Muscle of leg (tissue), 11 donors: Measurements from ENCODE around the gene IRF2. TPM values are rescaled to one million over a fixed set of nuclear protein-coding genes. Genes with fewer than 3 reads are reported as not detected.

Experiments
- DNase-seq: peaks from one replicate; pipeline ENCODE4 v3.0.0; 2013
- H3K27ac ChIP-seq: one replicate; pipeline ENCODE4 v1.5.1; 2013; ENCODE audit warnings: mild to moderate bottlenecking, low read length, control low read depth
- H3K27me3 ChIP-seq: one replicate; pipeline ENCODE4 v1.6.1; 2013; ENCODE audit warnings: low read length; ENCODE audit not compliant: control insufficient read depth, insufficient read depth
- H3K36me3 ChIP-seq: one replicate; pipeline ENCODE4 v1.6.1; 2013; ENCODE audit warnings: low read length; ENCODE audit not compliant: control insufficient read depth, insufficient read depth
- H3K4me1 ChIP-seq: one replicate; pipeline ENCODE4 v1.6.1; 2013; ENCODE audit warnings: low read length; ENCODE audit not compliant: control insufficient read depth, insufficient read depth
- H3K4me3 ChIP-seq: one replicate; pipeline ENCODE4 v1.5.1; 2013; ENCODE audit warnings: low read length, control low read depth
- H3K9me3 ChIP-seq: replicated peaks from 2 replicates; pipeline ENCODE4 v1.6.1; 2013; ENCODE audit warnings: low read depth, low read length; ENCODE audit not compliant: control insufficient read depth
- WGBS: methylation state at CpG from one replicate; pipeline ENCODE4 v1.1.5; 2013; ENCODE audit warnings: missing lambda C conversion rate; ENCODE audit not compliant: insufficient coverage; 5-methylcytosine and 5-hydroxymethylcytosine counted together
- polyA plus RNA-seq, 8 donors: library from polyadenylated mRNA; unstranded; fragments of 120-200 nt; gene quantifications; one replicate each; pipeline versions ENCODE4 v1.2.1 to v1.2.3, GENCODE V29; 2013; ENCODE audit warnings: inconsistent platforms in 1 of 8, low replicate concordance in 1 of 8; ENCODE audit not compliant: insufficient read length in 8 of 8, insufficient read depth in 1 of 8
- total RNA-seq: library from RNA; stranded (reverse); fragments of 120-200 nt; gene quantifications from one replicate; pipeline ENCODE4 v1.2.4, GENCODE V29; 2013

The IRF2 gene
- total and polyA plus RNA-seq, 9 donors: 14.8 to 19.4 (median 17.7) TPM

- no peaks in the 10 kb centered on the region for H3K9me3 ChIP-seq
- no peaks in the 10 kb centered on the region for H3K36me3 ChIP-seq
- peak overlapping the region; percentile 23 for H3K27ac ChIP-seq
- no peaks in the 10 kb centered on the region for H3K4me1 ChIP-seq
- H3K4me3 ChIP-seq: no peak overlapping the region
- WGBS: 96% methylated on average over 4 of the region's 12 CpGs
- DNase-seq: no peak
- H3K27me3 ChIP-seq: no peaks in the 10 kb centered on the region
Observed at GRCh38 chr4:184371390-184371787, 103.0 kb downstream of the IRF2 start.

DNA sequence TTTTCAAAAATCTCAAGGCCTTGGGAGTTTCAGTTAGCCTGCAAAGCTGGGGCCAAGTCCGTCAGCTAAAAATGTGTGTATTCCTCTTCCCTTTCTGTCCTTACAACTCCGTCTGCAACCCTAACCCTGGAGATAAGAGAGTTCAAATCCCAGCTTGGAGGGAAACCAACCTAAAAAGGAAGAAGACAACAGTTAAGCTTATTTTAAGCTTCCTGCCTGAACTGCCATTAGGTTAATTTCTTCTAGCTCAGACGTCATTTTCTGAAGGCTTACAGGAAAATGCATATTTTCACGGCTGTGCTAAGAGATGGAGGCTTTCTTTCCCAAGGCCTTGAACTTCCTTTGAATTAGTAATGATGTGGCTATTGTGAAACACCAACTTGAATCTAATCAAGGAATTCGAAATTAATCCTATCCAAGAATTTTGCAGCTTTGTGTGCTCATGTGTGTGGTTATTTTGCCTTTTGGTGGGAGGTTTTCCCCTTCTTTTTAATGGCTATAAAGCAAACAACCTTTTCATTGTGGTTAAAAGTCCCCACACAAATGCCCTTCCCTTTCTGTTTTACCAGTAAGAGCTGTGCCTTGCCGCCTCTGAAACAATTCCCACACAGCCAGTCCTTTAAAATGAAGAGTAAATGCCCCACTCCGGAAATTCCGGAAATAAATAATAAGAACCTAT lies 103.5 kb downstream of the IRF2 start:
- H3K4me3 ChIP-seq: no peak overlapping the region
- H3K27me3 ChIP-seq: no peaks in the 10 kb centered on the region
- 59% methylated on average over 4 of the region's 8 CpGs for WGBS
- H3K36me3 ChIP-seq: no peaks in the 10 kb centered on the region
- H3K27ac ChIP-seq: peak overlapping the region; percentile 23
- no peaks in the 10 kb centered on the region for H3K4me1 ChIP-seq
- no peaks in the 10 kb centered on the region for H3K9me3 ChIP-seq
- no peak for DNase-seq

DNA sequence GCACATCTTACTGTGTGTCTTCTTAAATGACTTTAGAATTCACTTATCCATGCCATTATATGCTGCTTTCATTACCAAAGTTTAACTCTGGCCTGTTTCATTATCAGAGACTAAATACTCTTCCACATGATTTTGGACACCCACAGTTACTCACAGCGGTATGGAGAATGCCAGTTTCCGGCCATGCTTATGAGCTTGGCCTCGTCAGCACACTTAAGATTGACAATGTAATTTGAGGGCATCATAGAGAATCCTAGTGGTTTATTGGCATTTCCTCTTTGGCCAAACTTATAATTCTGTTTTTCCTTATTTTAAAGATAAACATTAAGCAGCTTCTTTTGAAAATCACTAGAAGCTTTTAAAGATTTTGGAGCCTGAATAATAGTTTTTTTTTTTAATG lies 104.5 kb downstream of the IRF2 start:
- DNase-seq: no peak
- Histone ChIP-seq H3K4me3 (no peak overlapping the region), H3K9me3 (no peaks in the 10 kb centered on the region), H3K4me1 (no peaks in the 10 kb centered on the region), H3K27ac (no peak overlapping the region), H3K27me3 (no peaks in the 10 kb centered on the region), H3K36me3 (no peaks in the 10 kb centered on the region)
- no CpG with 5 or more reads among the region's 3 CpGs for WGBS

GRCh38 chr4:184368731-184369130 lies 105.6 kb downstream of the IRF2 start:
- no peaks in the 10 kb centered on the region for H3K27me3 ChIP-seq
- no peaks in the 10 kb centered on the region for H3K36me3 ChIP-seq
- H3K9me3 ChIP-seq: no peaks in the 10 kb centered on the region
- DNase-seq: no peak
- no peak overlapping the region for H3K27ac ChIP-seq
- no peak overlapping the region for H3K4me3 ChIP-seq
- H3K4me1 ChIP-seq: no peaks in the 10 kb centered on the region

GRCh38 chr4:184368290-184368689 lies 106.1 kb downstream of the IRF2 start:
- Histone ChIP-seq H3K27ac (no peak overlapping the region), H3K36me3 (no peaks in the 10 kb centered on the region), H3K9me3 (no peaks in the 10 kb centered on the region), H3K4me1 (no peaks in the 10 kb centered on the region), H3K4me3 (no peak overlapping the region), H3K27me3 (no peaks in the 10 kb centered on the region)
- 100% methylated on average over 2 of the region's 3 CpGs for WGBS
- no peak for DNase-seq

DNA sequence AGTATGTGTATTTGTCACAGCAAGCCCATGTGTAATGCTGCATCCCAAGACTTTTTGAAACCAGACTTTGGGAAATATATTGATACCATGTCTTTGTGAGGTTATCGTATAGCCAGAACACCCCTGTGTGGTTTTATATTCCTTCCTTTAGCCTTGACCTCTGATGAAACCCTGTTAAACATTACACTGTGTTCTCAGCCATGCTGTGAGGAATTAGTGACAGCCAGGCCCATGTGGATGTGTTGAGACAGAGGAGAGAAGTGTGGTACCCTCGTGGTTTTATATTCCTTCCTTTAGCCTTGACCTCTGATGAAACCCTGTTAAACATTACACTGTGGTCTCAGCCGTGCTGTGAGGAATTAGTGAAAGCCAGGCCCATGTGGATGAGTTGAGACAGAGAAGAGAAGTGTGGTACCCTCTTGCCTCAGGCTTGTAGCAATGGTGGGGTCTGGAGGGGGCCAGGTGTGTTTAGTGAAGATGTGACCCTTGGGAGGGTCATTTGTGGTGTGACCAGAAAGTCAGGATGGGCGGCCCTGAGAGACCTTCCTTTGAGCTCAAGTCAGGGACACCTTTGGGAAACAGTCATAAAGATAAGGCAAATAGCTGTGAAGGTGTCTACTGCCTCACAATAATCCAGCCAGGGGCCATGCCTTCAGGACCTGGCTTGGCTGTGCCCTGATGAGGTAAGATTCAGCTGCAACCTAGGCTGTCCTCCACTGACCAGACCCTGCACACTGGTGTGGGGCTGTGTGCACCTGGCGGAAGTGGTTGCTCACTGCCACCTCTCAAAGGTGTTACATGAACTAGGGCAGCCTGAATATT lies 110.0 kb downstream of the IRF2 start:
- no peak for DNase-seq
- 50% methylated on average over 2 of the region's 5 CpGs for WGBS
- Histone ChIP-seq H3K9me3 (no peaks in the 10 kb centered on the region), H3K36me3 (no peaks in the 10 kb centered on the region), H3K4me3 (no peak overlapping the region), H3K27me3 (no peaks in the 10 kb centered on the region), H3K4me1 (peaks cover 9% of the 10 kb centered on the region), H3K27ac (no peak overlapping the region)

DNA sequence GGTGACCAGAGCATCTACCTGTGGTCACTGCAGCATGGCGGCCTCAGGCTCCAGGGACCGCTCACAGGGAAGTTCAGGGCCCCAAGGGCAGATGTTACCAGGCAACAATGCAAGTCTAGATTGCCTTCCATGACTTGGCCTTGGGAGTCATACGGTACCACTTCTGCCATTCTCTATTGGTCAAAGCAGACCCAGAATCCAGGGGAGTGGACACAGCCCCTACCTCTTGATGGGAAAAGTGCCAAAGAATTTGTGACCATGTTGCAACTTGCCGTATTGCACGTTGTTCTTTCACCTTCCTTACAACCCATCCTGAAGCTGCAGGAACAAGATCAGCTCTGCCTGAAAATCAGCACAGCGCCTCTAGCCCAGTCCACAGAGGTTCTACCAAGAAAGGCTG lies 111.1 kb downstream of the IRF2 start:
- Histone ChIP-seq H3K27me3 (no peaks in the 10 kb centered on the region), H3K36me3 (no peaks in the 10 kb centered on the region), H3K9me3 (no peaks in the 10 kb centered on the region), H3K4me3 (no peak overlapping the region), H3K27ac (no peak overlapping the region), H3K4me1 (peaks cover 9% of the 10 kb centered on the region)
- 94% methylated on average over 5 of the region's 6 CpGs for WGBS
- DNase-seq: no peak

DNA sequence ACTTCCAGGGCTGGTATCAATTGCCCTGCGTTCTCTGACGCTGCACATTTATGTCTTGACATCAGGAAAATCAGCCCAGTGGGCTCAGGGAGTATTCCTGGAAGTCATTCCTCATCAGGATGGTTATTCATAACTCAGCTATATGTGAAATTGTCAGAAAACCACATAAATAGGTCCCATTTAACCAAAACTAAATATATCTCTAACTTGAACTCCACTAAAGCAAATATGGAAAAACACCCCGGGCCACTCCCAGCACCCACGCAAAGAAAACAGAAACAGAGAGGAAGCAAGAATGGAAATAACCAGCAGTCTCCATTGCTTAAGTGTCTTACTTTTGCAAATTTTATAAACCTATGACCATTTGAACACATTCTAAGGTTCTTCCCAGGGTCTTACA lies 112.0 kb downstream of the IRF2 start:
- no peaks in the 10 kb centered on the region for H3K36me3 ChIP-seq
- H3K4me3 ChIP-seq: no peak overlapping the region
- H3K9me3 ChIP-seq: peaks cover 3% of the 10 kb centered on the region
- no peaks in the 10 kb centered on the region for H3K27me3 ChIP-seq
- H3K27ac ChIP-seq: no peak overlapping the region
- H3K4me1 ChIP-seq: peaks cover 9% of the 10 kb centered on the region
- DNase-seq: no peak
- WGBS: 80% methylated on average over 1 of the region's 4 CpGs

- no peaks in the 10 kb centered on the region for H3K36me3 ChIP-seq
- no peaks in the 10 kb centered on the region for H3K27me3 ChIP-seq
- peaks cover 9% of the 10 kb centered on the region for H3K4me1 ChIP-seq
- no CpG with 5 or more reads among the region's 3 CpGs for WGBS
- DNase-seq: peak; percentile 94
- H3K9me3 ChIP-seq: peaks cover 3% of the 10 kb centered on the region
- H3K27ac ChIP-seq: peak overlapping the region; percentile 78
- H3K4me3 ChIP-seq: no peak overlapping the region
Observed at GRCh38 chr4:184361443-184361842, 112.9 kb downstream of the IRF2 start.

GRCh38 chr4:184359888-184360287 lies 114.5 kb downstream of the IRF2 start:
- no peaks in the 10 kb centered on the region for H3K36me3 ChIP-seq
- DNase-seq: peak; percentile 71
- 27% methylated on average over 2 of the region's 5 CpGs for WGBS
- peaks cover 17% of the 10 kb centered on the region for H3K4me1 ChIP-seq
- no peak overlapping the region for H3K27ac ChIP-seq
- H3K9me3 ChIP-seq: peaks cover 3% of the 10 kb centered on the region
- H3K4me3 ChIP-seq: no peak overlapping the region
- H3K27me3 ChIP-seq: no peaks in the 10 kb centered on the region
